AG04449 (cell line): ENCODE data around the gene LRRC61.
"Not testable (repeated sequence)": the region's sequence is repeated elsewhere in the genome, so short reads cannot be mapped to it uniquely, and the experiment has no call there.

Experiments used
- CTCF ChIA-PET: fragments of 350-600 bp; formaldehyde crosslinking; extraction: SDS; loops from one replicate; lab custom pipeline; 2021; ENCODE audit warnings: antibody characterized with exemption; lab: Yijun Ruan, JAX
- POLR2A ChIA-PET: fragments of 400-600, 350-600 bp; formaldehyde crosslinking; extraction: SDS; loops from one replicate; lab custom pipeline; 2020; ENCODE audit warnings: antibody characterized with exemption, inconsistent platforms; lab: Yijun Ruan, JAX
- DNase-seq: peaks from one replicate; pipeline ENCODE4 v3.0.0-alpha.2; 2010; ENCODE audit warnings: low read depth, low spot score
- H3K4me3 ChIP-seq: 2 replicates; pipeline ENCODE4 v1.5.1; 2011; ENCODE audit warnings: low read depth, mild to moderate bottlenecking, control low read depth, low read length
- TF ChIP-seq, protein P1 (sequence below): IDR thresholded peaks from one replicate; pipeline ENCODE4 v1.5.1; 2011; ENCODE audit warnings: mild to moderate bottlenecking, moderate library complexity, low read length, control low read depth, inconsistent platforms; ENCODE audit not compliant: insufficient read depth; ENCODE audit errors: missing control alignments

Gene LRRC61

GRCh38 chr7:150385302-150385723 is 62.2 kb downstream of the LRRC61 start:
- POLR2A ChIA-PET: no interaction called here
- CTCF ChIA-PET: interaction anchor here (2.8 kb wide), 1 partner anchor 8 kb away, joined by 10 read pairs; no protein-coding TSS in a partner anchor

GRCh38 chr7:150385884-150386283 is 62.7 kb downstream of the LRRC61 start:
- DNase-seq, H3K4me3 ChIP-seq, POLR2A ChIA-PET: not testable (repeated sequence)
- CTCF ChIA-PET: interaction anchor here (1.2 to 2.8 kb wide), 3 partner anchors 8 to 20 kb away, joined by 3 to 10 read pairs (median 3); a partner anchor contains a TSS

More at GRCh38 chr7:150385302-150385723, 62.2 kb downstream of the LRRC61 start:
- DNase-seq: no peak
- H3K4me3 ChIP-seq: no peak overlapping the region
- TF ChIP-seq, protein P1, sequence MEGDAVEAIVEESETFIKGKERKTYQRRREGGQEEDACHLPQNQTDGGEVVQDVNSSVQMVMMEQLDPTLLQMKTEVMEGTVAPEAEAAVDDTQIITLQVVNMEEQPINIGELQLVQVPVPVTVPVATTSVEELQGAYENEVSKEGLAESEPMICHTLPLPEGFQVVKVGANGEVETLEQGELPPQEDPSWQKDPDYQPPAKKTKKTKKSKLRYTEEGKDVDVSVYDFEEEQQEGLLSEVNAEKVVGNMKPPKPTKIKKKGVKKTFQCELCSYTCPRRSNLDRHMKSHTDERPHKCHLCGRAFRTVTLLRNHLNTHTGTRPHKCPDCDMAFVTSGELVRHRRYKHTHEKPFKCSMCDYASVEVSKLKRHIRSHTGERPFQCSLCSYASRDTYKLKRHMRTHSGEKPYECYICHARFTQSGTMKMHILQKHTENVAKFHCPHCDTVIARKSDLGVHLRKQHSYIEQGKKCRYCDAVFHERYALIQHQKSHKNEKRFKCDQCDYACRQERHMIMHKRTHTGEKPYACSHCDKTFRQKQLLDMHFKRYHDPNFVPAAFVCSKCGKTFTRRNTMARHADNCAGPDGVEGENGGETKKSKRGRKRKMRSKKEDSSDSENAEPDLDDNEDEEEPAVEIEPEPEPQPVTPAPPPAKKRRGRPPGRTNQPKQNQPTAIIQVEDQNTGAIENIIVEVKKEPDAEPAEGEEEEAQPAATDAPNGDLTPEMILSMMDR: no peak
